GM23338 (cell line): ENCODE results near the gene FBXL2. TPM values are rescaled to one million over a fixed set of nuclear protein-coding genes. Genes with fewer than 3 reads are reported as not detected.
A peak's percentile ranks its signal among the peaks of the same experiment; 100 is the strongest.

Source experiments
- ATAC-seq: fragments of 200-7000 bp; cut with Tn5 transposase; 3 replicates; pipeline ENCODE4 v1.9.1; 2020
- DNase-seq: peaks from one replicate; pipeline ENCODE4 v3.0.0-alpha.2; 2015; ENCODE audit warnings: low spot score
- H2AFZ ChIP-seq: fragments of 200-600 bp; sonication (generic); 2 replicates; pipeline ENCODE4 v1.8.0; 2016; ENCODE audit warnings: antibody characterized with exemption, mild to moderate bottlenecking, moderate library complexity
- H3F3A ChIP-seq: fragments of 200-600 bp; sonication (generic); replicated peaks from 2 replicates; pipeline ENCODE4 v1.8.0; 2017; ENCODE audit warnings: antibody characterized with exemption, mixed run types, low read depth
- H3K27ac ChIP-seq: fragments of 200-600 bp; sonication (generic); 2 replicates; pipeline ENCODE4 v1.6.1; 2016; ENCODE audit warnings: low read depth
- H3K27me3 ChIP-seq: fragments of 200-600 bp; sonication (generic); 2 replicates; pipeline ENCODE4 v1.8.0; 2016; ENCODE audit warnings: mild to moderate bottlenecking, mixed run types, moderate library complexity; ENCODE audit not compliant: insufficient read depth
- H3K36me3 ChIP-seq: fragments of 200-600 bp; sonication (generic); 2 replicates; pipeline ENCODE4 v1.8.0; 2016; ENCODE audit warnings: mild to moderate bottlenecking; ENCODE audit not compliant: insufficient read depth
- H3K4me1 ChIP-seq: fragments of 200-600 bp; sonication (generic); 2 replicates; pipeline ENCODE4 v1.8.0; 2016; ENCODE audit warnings: mild to moderate bottlenecking, moderate library complexity; ENCODE audit not compliant: insufficient read depth
- H3K4me2 ChIP-seq: fragments of 200-600 bp; sonication (generic); 2 replicates; pipeline ENCODE4 v1.7.1; 2017; ENCODE audit warnings: mixed run types
- H3K4me3 ChIP-seq: fragments of 200-600 bp; sonication (generic); 2 replicates; pipeline ENCODE4 v1.6.1; 2016; ENCODE audit warnings: mixed run types
- H3K79me2 ChIP-seq: fragments of 200-600 bp; sonication (generic); replicated peaks from 2 replicates; pipeline ENCODE4 v1.8.0; 2017; ENCODE audit warnings: mild to moderate bottlenecking; ENCODE audit not compliant: insufficient read depth
- H3K9me2 ChIP-seq: fragments of 200-600 bp; sonication (generic); 2 replicates; pipeline ENCODE4 v1.8.0; 2017; ENCODE audit not compliant: insufficient read depth
- H4K20me1 ChIP-seq: fragments of 200-600 bp; sonication (generic); replicated peaks from 2 replicates; pipeline ENCODE4 v1.8.0; 2017; ENCODE audit warnings: mild to moderate bottlenecking; ENCODE audit not compliant: insufficient read depth
- H3K27ac Mint-ChIP-seq: 2 replicates; pipeline ENCODE4 v1.8.0; 2020; ENCODE audit warnings: inconsistent platforms, mild to moderate bottlenecking, moderate library complexity, mixed read lengths
- H3K27me3 Mint-ChIP-seq: 3 replicates; pipeline ENCODE4 v1.8.0; 2022; ENCODE audit warnings: low read depth, mild to moderate bottlenecking, moderate library complexity, mixed read lengths, inconsistent platforms; ENCODE audit not compliant: insufficient read depth, poor library complexity
- H3K36me3 Mint-ChIP-seq: 3 replicates; pipeline ENCODE4 v1.8.0; 2021; ENCODE audit warnings: low read depth, mild to moderate bottlenecking, inconsistent platforms, moderate library complexity, mixed read lengths
- H3K4me1 Mint-ChIP-seq: 3 replicates; pipeline ENCODE4 v1.8.0; 2020; ENCODE audit warnings: mild to moderate bottlenecking, inconsistent platforms, mixed read lengths
- H3K4me3 Mint-ChIP-seq: 3 replicates; pipeline ENCODE4 v1.8.0; 2021; ENCODE audit warnings: moderate library complexity, mild to moderate bottlenecking, inconsistent platforms, mixed read lengths
- H3K9me3 Mint-ChIP-seq: 3 replicates; pipeline ENCODE4 v1.8.0; 2020; ENCODE audit warnings: moderate library complexity, mild to moderate bottlenecking, inconsistent platforms, mixed read lengths
- CREB1 ChIP-seq: fragments of 250-450 bp; sonication (Bioruptor Pico); IDR thresholded peaks from 2 replicates; pipeline ENCODE4 v1.5.0; 2020; ENCODE audit warnings: low read depth, mild to moderate bottlenecking, moderate library complexity
- ETS1 ChIP-seq: IDR thresholded peaks from 2 replicates; pipeline ENCODE4 v1.6.1; 2016; ENCODE audit warnings: antibody characterized with exemption
- EZH2 ChIP-seq: fragments of 200-600 bp; sonication (generic); IDR thresholded peaks from one replicate; pipeline ENCODE4 v1.8.0; 2017; ENCODE audit warnings: antibody characterized with exemption, mild to moderate bottlenecking, low read depth; ENCODE audit not compliant: unreplicated experiment
- EZH2phosphoT487 ChIP-seq: fragments of 200-600 bp; sonication (generic); IDR thresholded peaks from one replicate; pipeline ENCODE4 v1.8.1; 2018; ENCODE audit warnings: antibody characterized with exemption; ENCODE audit not compliant: unreplicated experiment
- NANOG ChIP-seq: IDR thresholded peaks from 2 replicates; pipeline ENCODE4 v1.6.1; 2016; ENCODE audit warnings: antibody characterized with exemption, borderline replicate concordance
- REST ChIP-seq: IDR thresholded peaks from one replicate; pipeline ENCODE4 v1.6.1; 2018; ENCODE audit warnings: antibody characterized with exemption; ENCODE audit not compliant: unreplicated experiment
- STAT1 ChIP-seq: IDR thresholded peaks from one replicate; pipeline ENCODE4 v1.6.1; 2016; ENCODE audit warnings: antibody characterized with exemption; ENCODE audit not compliant: unreplicated experiment
- ZNF462 ChIP-seq: fragments of 250-450 bp; sonication (Bioruptor Pico); IDR thresholded peaks from 2 replicates; pipeline ENCODE4 v1.5.0; 2020; ENCODE audit warnings: mild to moderate bottlenecking, moderate library complexity
- polyA plus RNA-seq: library from polyadenylated mRNA; unstranded; fragments of >200 nt; fragmentation: Nextera tagmentation; extraction: Ambion mirVana; gene quantifications from 2 replicates; pipeline ENCODE4 v1.2.1, GENCODE V29; 2016
- total RNA-seq: library from RNA; depleted of rRNA; stranded (reverse); fragments of >200 nt; shearing (Covaris generic); gene quantifications from 2 replicates; pipeline ENCODE4 v1.2.3, GENCODE V29; 2014

FBXL2 gene
- total and polyA plus RNA-seq, 2 experiments from 2014 or later: 2.8 to 5.7 TPM

GRCh38 chr3:33229947-33230346 is 47.3 kb upstream of the FBXL2 start (continued):
- TF ChIP-seq ZNF462 (no peak), EZH2phosphoT487 (no peak), NANOG (no peak), STAT1 (no peak), CREB1 (CRISPR knock-in tag) (no peak)

GRCh38 chr3:33231756-33232465 is 45.3 kb upstream of the FBXL2 start:
- Mint-ChIP-seq H3K36me3 (no peaks in the 10 kb centered on the region), H3K4me3 (no peak overlapping the region), H3K27ac (no peak overlapping the region), H3K9me3 (no peaks in the 10 kb centered on the region), H3K4me1 (no peaks in the 10 kb centered on the region; the same call in 2 of the 3 replicates), H3K27me3 (peaks cover 4% of the 10 kb centered on the region)
- TF ChIP-seq NANOG (no peak), EZH2phosphoT487 (no peak), EZH2 (no peak), REST (no peak), ETS1 (no peak), STAT1 (no peak)
- no peaks in the 10 kb centered on the region for H3K36me3 ChIP-seq
- H3K9me2 ChIP-seq: no peaks in the 10 kb centered on the region
- no peak overlapping the region for H3K27ac ChIP-seq
- no peaks in the 10 kb centered on the region for H3K27me3 ChIP-seq
- peak overlapping the region; percentile 89 for H2AFZ ChIP-seq
- H3K4me2 ChIP-seq: no peak overlapping the region
- 0 out of 2 replicates have a peak, but pooled peaks cover 6% of the 10 kb centered on the region for H3K4me1 ChIP-seq
- no peak overlapping the region for H3K4me3 ChIP-seq
- H3K79me2 ChIP-seq: no peaks in the 10 kb centered on the region
- H4K20me1 ChIP-seq: no peaks in the 10 kb centered on the region
- ATAC-seq (peak; percentile 56; the same call in 2 of the 3 replicates), DNase-seq (peak; percentile 33)
- no peaks in the 10 kb centered on the region for H3F3A ChIP-seq
